ENCODE results near the gene LDLR.

DNA sequence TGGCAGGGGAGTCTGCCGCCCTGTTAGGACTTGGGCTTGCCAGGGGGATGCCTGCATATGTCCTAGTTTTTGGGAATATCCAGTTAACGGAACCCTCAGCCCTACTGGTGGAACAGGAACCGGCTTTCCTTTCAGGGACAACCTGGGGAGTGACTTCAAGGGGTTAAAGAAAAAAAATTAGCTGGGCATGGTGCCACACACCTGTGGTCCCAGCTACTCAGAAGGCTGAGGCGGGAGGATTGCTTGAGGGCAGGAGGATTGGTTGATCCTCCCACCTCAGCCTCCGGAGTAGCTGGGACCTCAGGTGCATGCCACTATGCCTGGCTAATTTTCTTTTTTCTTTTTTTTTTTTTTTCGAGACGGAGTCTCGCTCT lies 22.5 kb downstream of the LDLR start:
- TF ChIP-seq, protein P1, sequence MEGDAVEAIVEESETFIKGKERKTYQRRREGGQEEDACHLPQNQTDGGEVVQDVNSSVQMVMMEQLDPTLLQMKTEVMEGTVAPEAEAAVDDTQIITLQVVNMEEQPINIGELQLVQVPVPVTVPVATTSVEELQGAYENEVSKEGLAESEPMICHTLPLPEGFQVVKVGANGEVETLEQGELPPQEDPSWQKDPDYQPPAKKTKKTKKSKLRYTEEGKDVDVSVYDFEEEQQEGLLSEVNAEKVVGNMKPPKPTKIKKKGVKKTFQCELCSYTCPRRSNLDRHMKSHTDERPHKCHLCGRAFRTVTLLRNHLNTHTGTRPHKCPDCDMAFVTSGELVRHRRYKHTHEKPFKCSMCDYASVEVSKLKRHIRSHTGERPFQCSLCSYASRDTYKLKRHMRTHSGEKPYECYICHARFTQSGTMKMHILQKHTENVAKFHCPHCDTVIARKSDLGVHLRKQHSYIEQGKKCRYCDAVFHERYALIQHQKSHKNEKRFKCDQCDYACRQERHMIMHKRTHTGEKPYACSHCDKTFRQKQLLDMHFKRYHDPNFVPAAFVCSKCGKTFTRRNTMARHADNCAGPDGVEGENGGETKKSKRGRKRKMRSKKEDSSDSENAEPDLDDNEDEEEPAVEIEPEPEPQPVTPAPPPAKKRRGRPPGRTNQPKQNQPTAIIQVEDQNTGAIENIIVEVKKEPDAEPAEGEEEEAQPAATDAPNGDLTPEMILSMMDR (IDR thresholded peaks at IDR 0.05; ENCODE audit: extremely low read depth in 1 of 2, insufficient read depth in 1 of 2, low read depth in 1 of 2, low read length in 2 of 2), result no peak
- TF ChIP-seq POLR2A (IDR thresholded peaks at IDR 0.05; ENCODE audit: low read depth, low read length) (no peak), POLR2AphosphoS5 (IDR thresholded peaks at IDR 0.05; ENCODE audit: insufficient read depth, low read depth, low read length) (no peak)

Measured in endothelial cell of umbilical vein (primary cell).